ENCODE data around the gene FOSL2.

DNA sequence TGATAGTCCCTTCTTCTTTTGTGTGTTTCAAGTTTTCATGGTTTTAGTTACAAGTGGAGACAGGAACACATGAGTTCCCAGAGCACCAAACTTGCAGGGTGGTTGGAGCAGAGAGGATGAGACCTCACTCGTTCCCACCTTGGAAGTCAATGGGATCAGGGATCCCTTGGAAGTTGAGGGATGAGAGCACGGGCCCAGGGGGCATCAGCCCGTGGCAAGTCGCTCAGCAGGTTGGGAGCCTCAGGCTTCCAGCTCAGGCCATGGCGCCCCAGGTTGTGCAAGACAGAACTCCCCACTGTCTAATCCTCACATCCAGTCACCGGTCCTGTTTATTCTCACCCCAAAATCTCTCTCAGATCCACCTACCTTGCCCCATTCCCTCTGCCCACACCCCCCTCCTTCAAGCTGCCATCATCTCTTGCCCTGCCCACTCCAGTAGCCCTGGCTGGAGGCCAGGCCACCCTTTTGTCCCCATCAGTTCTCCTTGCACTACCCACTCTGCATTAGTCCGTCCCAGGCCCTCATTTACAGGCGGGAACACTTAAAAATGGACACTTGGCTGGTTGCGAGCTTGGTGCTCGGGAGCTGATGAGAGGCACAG is 37.6 kb upstream of the FOSL2 start:
- TF ChIP-seq, protein P1, sequence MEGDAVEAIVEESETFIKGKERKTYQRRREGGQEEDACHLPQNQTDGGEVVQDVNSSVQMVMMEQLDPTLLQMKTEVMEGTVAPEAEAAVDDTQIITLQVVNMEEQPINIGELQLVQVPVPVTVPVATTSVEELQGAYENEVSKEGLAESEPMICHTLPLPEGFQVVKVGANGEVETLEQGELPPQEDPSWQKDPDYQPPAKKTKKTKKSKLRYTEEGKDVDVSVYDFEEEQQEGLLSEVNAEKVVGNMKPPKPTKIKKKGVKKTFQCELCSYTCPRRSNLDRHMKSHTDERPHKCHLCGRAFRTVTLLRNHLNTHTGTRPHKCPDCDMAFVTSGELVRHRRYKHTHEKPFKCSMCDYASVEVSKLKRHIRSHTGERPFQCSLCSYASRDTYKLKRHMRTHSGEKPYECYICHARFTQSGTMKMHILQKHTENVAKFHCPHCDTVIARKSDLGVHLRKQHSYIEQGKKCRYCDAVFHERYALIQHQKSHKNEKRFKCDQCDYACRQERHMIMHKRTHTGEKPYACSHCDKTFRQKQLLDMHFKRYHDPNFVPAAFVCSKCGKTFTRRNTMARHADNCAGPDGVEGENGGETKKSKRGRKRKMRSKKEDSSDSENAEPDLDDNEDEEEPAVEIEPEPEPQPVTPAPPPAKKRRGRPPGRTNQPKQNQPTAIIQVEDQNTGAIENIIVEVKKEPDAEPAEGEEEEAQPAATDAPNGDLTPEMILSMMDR (IDR thresholded peaks at IDR 0.05): no peak
- TF ChIP-seq ZFX (IDR thresholded peaks at IDR 0.05; ENCODE audit: borderline replicate concordance): no peak

Data from 22Rv1 (cell line).